OCI-LY1 (cell line): ENCODE results near the gene PTGES2.

Source experiments
- H2AFZ ChIP-seq: fragments of 200-600 bp; sonication (generic), shearing (Covaris generic); 2 replicates; pipeline ENCODE4 v1.6.0; 2014; ENCODE audit warnings: antibody characterized with exemption, mild to moderate bottlenecking, low read length
- H3F3A ChIP-seq: fragments of 200-600 bp; sonication (generic), shearing (Covaris generic); 2 replicates; pipeline ENCODE4 v1.6.0; 2014; ENCODE audit warnings: mild to moderate bottlenecking, antibody characterized with exemption, low read length, moderate library complexity; ENCODE audit not compliant: insufficient read depth
- H3K27ac ChIP-seq: fragments of 200-600 bp; sonication (generic); 2 replicates; pipeline ENCODE4 v1.5.1; 2014; ENCODE audit warnings: low read length, mixed run types, mild to moderate bottlenecking, low read depth; ENCODE audit not compliant: poor library complexity, severe bottlenecking
- H3K27me3 ChIP-seq: fragments of 200-600 bp; sonication (generic); 2 replicates; pipeline ENCODE4 v1.6.0; 2014; ENCODE audit warnings: antibody characterized with exemption, mild to moderate bottlenecking, low read length, moderate library complexity; ENCODE audit not compliant: insufficient read depth
- H3K36me3 ChIP-seq: fragments of 200-600 bp; sonication (generic); 2 replicates; pipeline ENCODE4 v1.6.1; 2014; ENCODE audit warnings: mild to moderate bottlenecking, antibody characterized with exemption, low read length, moderate library complexity, mixed read lengths; ENCODE audit not compliant: insufficient read depth
- H3K4me1 ChIP-seq: fragments of 200-600 bp; sonication (generic); 2 replicates; pipeline ENCODE4 v1.5.1; 2014; ENCODE audit warnings: mild to moderate bottlenecking, low read length, moderate library complexity; ENCODE audit not compliant: insufficient read depth, severe bottlenecking
- H3K4me2 ChIP-seq: fragments of 200-600 bp; sonication (generic), shearing (Covaris generic); 2 replicates; pipeline ENCODE4 v1.6.1; 2014; ENCODE audit warnings: low read length
- H3K4me3 ChIP-seq: fragments of 200-600 bp; sonication (generic); 2 replicates; pipeline ENCODE4 v1.5.1; 2014; ENCODE audit warnings: low read length, low read depth, mild to moderate bottlenecking, mixed read lengths; ENCODE audit not compliant: poor library complexity, severe bottlenecking
- H3K79me2 ChIP-seq: fragments of 200-600 bp; shearing (Covaris generic); 2 replicates; pipeline ENCODE4 v1.6.1; 2016; ENCODE audit warnings: mixed run types, low read length, mixed read lengths; ENCODE audit not compliant: insufficient read depth
- H3K9ac ChIP-seq: fragments of 200-600 bp; sonication (generic), shearing (Covaris generic); 2 replicates; pipeline ENCODE4 v1.6.1; 2014; ENCODE audit warnings: mild to moderate bottlenecking, low read length, mixed read lengths
- H3K9me2 ChIP-seq: fragments of 200-600 bp; sonication (generic), shearing (Covaris generic); 2 replicates; pipeline ENCODE4 v1.6.1; 2014; ENCODE audit warnings: low read depth, mild to moderate bottlenecking, low read length, mixed read lengths
- H3K9me3 ChIP-seq: fragments of 200-600 bp; shearing (Covaris generic); 2 replicates; pipeline ENCODE4 v1.6.1; 2014; ENCODE audit warnings: low read length, mixed read lengths
- H4K20me1 ChIP-seq: fragments of 200-600 bp; sonication (generic), shearing (Covaris generic); 2 replicates; pipeline ENCODE4 v1.6.0; 2016; ENCODE audit warnings: mild to moderate bottlenecking, low read length; ENCODE audit not compliant: insufficient read depth
- EZH2 ChIP-seq: fragments of 200-600 bp; sonication (generic), shearing (Covaris generic); IDR thresholded peaks from 2 replicates; pipeline ENCODE4 v1.8.0; 2017; ENCODE audit warnings: borderline replicate concordance, mixed run types, mild to moderate bottlenecking, antibody characterized with exemption, low read length, moderate library complexity, mixed read lengths
- TF ChIP-seq, protein P1 (sequence below): fragments of 200-600 bp; sonication (generic), shearing (Covaris generic); IDR thresholded peaks from 2 replicates; pipeline ENCODE4 v1.5.1; 2017; ENCODE audit warnings: mild to moderate bottlenecking, antibody characterized with exemption, low read length, moderate library complexity, mixed read lengths

The PTGES2 gene

GRCh38 chr9:128141604-128142003, 14.1 kb upstream of the PTGES2 start:
- no peaks in the 10 kb centered on the region for H3K9me2 ChIP-seq
- H3K79me2 ChIP-seq, result no peaks in the 10 kb centered on the region
- no peaks in the 10 kb centered on the region for H3K4me1 ChIP-seq
- no peaks in the 10 kb centered on the region for H3K36me3 ChIP-seq
- H2AFZ ChIP-seq, result no peak overlapping the region
- H3F3A ChIP-seq, result no peaks in the 10 kb centered on the region
- no peaks in the 10 kb centered on the region for H4K20me1 ChIP-seq
- no peak overlapping the region for H3K4me3 ChIP-seq
- H3K9me3 ChIP-seq, result no peaks in the 10 kb centered on the region
- no peak overlapping the region for H3K27ac ChIP-seq
- H3K27me3 ChIP-seq, result no peaks in the 10 kb centered on the region; the same call in 1 of the 2 replicates
- TF ChIP-seq EZH2, result no peak
- TF ChIP-seq, protein P1, sequence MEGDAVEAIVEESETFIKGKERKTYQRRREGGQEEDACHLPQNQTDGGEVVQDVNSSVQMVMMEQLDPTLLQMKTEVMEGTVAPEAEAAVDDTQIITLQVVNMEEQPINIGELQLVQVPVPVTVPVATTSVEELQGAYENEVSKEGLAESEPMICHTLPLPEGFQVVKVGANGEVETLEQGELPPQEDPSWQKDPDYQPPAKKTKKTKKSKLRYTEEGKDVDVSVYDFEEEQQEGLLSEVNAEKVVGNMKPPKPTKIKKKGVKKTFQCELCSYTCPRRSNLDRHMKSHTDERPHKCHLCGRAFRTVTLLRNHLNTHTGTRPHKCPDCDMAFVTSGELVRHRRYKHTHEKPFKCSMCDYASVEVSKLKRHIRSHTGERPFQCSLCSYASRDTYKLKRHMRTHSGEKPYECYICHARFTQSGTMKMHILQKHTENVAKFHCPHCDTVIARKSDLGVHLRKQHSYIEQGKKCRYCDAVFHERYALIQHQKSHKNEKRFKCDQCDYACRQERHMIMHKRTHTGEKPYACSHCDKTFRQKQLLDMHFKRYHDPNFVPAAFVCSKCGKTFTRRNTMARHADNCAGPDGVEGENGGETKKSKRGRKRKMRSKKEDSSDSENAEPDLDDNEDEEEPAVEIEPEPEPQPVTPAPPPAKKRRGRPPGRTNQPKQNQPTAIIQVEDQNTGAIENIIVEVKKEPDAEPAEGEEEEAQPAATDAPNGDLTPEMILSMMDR, result no peak
- no peak overlapping the region for H3K9ac ChIP-seq
- H3K4me2 ChIP-seq, result no peak overlapping the region

DNA sequence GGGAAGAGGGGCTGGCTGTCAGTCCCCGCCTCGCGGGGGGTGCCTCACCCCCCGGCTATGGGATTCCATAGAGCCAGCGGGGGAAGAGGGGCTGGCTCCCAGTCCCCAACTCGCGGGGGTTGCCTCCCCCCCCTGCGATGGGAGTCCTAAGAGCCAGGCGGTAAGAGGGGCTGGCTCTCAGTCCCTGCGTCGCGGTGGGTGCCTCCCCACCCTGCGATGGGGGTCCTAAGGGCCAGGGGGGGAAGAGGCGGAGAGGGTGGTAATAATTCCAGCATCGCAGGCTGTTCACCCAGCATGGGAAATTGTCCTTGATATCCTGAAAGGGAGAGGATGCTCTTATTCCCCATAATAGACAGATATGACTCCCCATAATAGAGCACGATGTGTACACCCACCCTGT, 12.1 kb upstream of the PTGES2 start:
- H3K27me3 ChIP-seq, result no peaks in the 10 kb centered on the region
- H3K79me2 ChIP-seq, result no peaks in the 10 kb centered on the region

GRCh38 chr9:128138001-128138400, 10.5 kb upstream of the PTGES2 start:
- H4K20me1 ChIP-seq, result no peaks in the 10 kb centered on the region
- TF ChIP-seq, protein P1, result no peak
- no peak for TF ChIP-seq EZH2

More for the DNA sequence above, 12.1 kb upstream of the PTGES2 start:
- no peaks in the 10 kb centered on the region for H3K36me3 ChIP-seq
- no peaks in the 10 kb centered on the region for H3K9me2 ChIP-seq
- H3K27ac ChIP-seq, result no peak overlapping the region
- no peaks in the 10 kb centered on the region for H4K20me1 ChIP-seq
- no peak overlapping the region for H3K4me2 ChIP-seq
- no peaks in the 10 kb centered on the region for H3K4me1 ChIP-seq
- no peak for TF ChIP-seq EZH2
- TF ChIP-seq, protein P1, result no peak
- no peak overlapping the region for H2AFZ ChIP-seq
- no peak overlapping the region for H3K9ac ChIP-seq
- no peaks in the 10 kb centered on the region for H3K9me3 ChIP-seq
- no peaks in the 10 kb centered on the region for H3F3A ChIP-seq
- H3K4me3 ChIP-seq, result no peak overlapping the region

More at GRCh38 chr9:128138001-128138400, 10.5 kb upstream of the PTGES2 start:
- no peaks in the 10 kb centered on the region for H3K79me2 ChIP-seq
- no peak overlapping the region for H3K4me3 ChIP-seq
- H3F3A ChIP-seq, result no peaks in the 10 kb centered on the region
- H2AFZ ChIP-seq, result no peak overlapping the region
- H3K4me1 ChIP-seq, result no peaks in the 10 kb centered on the region
- H3K27ac ChIP-seq, result no peak overlapping the region
- H3K9ac ChIP-seq, result no peak overlapping the region
- H3K9me2 ChIP-seq, result no peaks in the 10 kb centered on the region
- H3K36me3 ChIP-seq, result no peaks in the 10 kb centered on the region
- no peaks in the 10 kb centered on the region for H3K27me3 ChIP-seq
- H3K9me3 ChIP-seq, result no peaks in the 10 kb centered on the region
- no peak overlapping the region for H3K4me2 ChIP-seq
